ENCODE data around the gene ITGB6. TPM values are rescaled to one million over a fixed set of nuclear protein-coding genes. Genes with fewer than 3 reads are reported as not detected.

Gene ITGB6
- total and polyA plus RNA-seq, 2 of the 8 experiments (the other 6 are each of a cell fraction or from before 2014, with no cell fraction given), result not detected

- Histone ChIP-seq H3K27me3 (replicated peaks in 1 of 4; ENCODE audit: control insufficient read depth in 3 of 4, extremely low read depth in 1 of 4, insufficient read depth in 3 of 4, low read length in 3 of 4) (no peaks in the 10 kb centered on the region), H4K5ac (ENCODE audit: insufficient read length, low read depth, low read length) (no peak overlapping the region), H3K23ac (ENCODE audit: insufficient read length) (no peak overlapping the region), H2AFZ (ENCODE audit: low read length) (no peak overlapping the region), H4K20me1 (replicated peaks in 1 of 2; ENCODE audit: control insufficient read depth in 1 of 2, insufficient read depth in 2 of 2, low read length in 2 of 2) (no peaks in the 10 kb centered on the region), H3K9ac (replicated peaks in 1 of 4; ENCODE audit: extremely low read depth in 1 of 4, low read depth in 3 of 4, low read length in 3 of 4) (no peak overlapping the region), H3K4me2 (ENCODE audit: insufficient read depth in 1 of 2, low read depth in 2 of 2, low read length in 2 of 2) (no peak overlapping the region), H3K79me1 (ENCODE audit: low read depth, low read length) (no peaks in the 10 kb centered on the region), H2BK120ac (replicated peaks; ENCODE audit: low read depth, low read length) (no peak overlapping the region), H4K91ac (replicated peaks; ENCODE audit: insufficient read length, low read length) (no peak overlapping the region), H3K4me1 (replicated peaks in 1 of 4; ENCODE audit: control insufficient read depth in 3 of 4, insufficient read depth in 4 of 4, low read length in 3 of 4) (peaks cover 0 to under 1% (median 0%) of the 10 kb centered on the region in 4 experiments; a peak in 1 of 7 replicates), H2AK5ac (ENCODE audit: low read depth, low read length) (no peak overlapping the region), H3K4ac (replicated peaks; ENCODE audit: insufficient read length, low read depth, low read length) (no peak overlapping the region), H3K36me3 (ENCODE audit: control insufficient read depth in 2 of 4, insufficient read depth in 4 of 4, low read length in 3 of 4) (no peaks in the 10 kb centered on the region), H2BK12ac (ENCODE audit: low read depth, low read length) (no peak overlapping the region), H3K23me2 (ENCODE audit: low read depth, low read length) (no peaks in the 10 kb centered on the region), H3K79me2 (ENCODE audit: control insufficient read depth in 1 of 2, insufficient read depth in 2 of 2, low read length in 2 of 2) (no peaks in the 10 kb centered on the region), H3K18ac (ENCODE audit: extremely low read depth, low read length) (no peak overlapping the region), H3K56ac (replicated peaks; ENCODE audit: insufficient read length, low read depth, low read length) (no peak overlapping the region), H3K27ac (ENCODE audit: low read depth, low read length) (no peak overlapping the region), H3K4me3 (ENCODE audit: extremely low read depth in 1 of 4, insufficient read depth in 2 of 4, low read depth in 3 of 4, low read length in 4 of 4) (no peak overlapping the region), H3K14ac (ENCODE audit: insufficient read length) (no peak overlapping the region), H2BK20ac (ENCODE audit: low read length) (no peak overlapping the region), H2BK15ac (ENCODE audit: low read length) (no peak overlapping the region), H4K8ac (ENCODE audit: extremely low read depth, insufficient read depth, low read length) (no peak overlapping the region), H2BK5ac (ENCODE audit: low read depth, low read length) (no peak overlapping the region), H3K9me3 (ENCODE audit: insufficient read depth in 2 of 2, low read depth in 1 of 2, low read length in 1 of 2) (no peaks in the 10 kb centered on the region)
- FAIRE-seq (no peak), DNase-seq (ENCODE audit: low read depth in 1 of 2, low spot score in 2 of 2) (no peak)
- WGBS, 2 experiments (ENCODE audit: extremely low coverage in 1 of 2, insufficient coverage in 1 of 2, insufficient read length in 1 of 2, insufficient replicate concordance in 2 of 2, low coverage in 1 of 2, low lambda C conversion rate in 2 of 2, missing lambda C conversion rate in 1 of 2), result 96% methylated on average over 1 of the region's 1 CpG; no CpG with 5 or more reads in 1 of the 2 experiments
- TF ChIP-seq ATF2 (IDR thresholded peaks at IDR 0.05; ENCODE audit: low read length) (no peak), CEBPB (IDR thresholded peaks at IDR 0.05; ENCODE audit: low read depth, low read length) (no peak), NANOG (IDR thresholded peaks at IDR 0.05; ENCODE audit: insufficient read depth, low read depth, low read length, poor library complexity, severe bottlenecking) (no peak), CHD1 (IDR thresholded peaks at IDR 0.05; ENCODE audit: low read depth, low read length) (no peak)
- ChIA-PET CTCF (ENCODE audit: partially characterized antibody) (interaction anchor here (1.0 kb wide), 1 partner anchor 150 kb away, joined by 3 read pairs; no protein-coding TSS in a partner anchor), POLR2A (ENCODE audit: partially characterized antibody) (no interaction called here)
Observed at GRCh38 chr2:160105366-160105765, 94.7 kb downstream of the ITGB6 start.

Measured in H1 (cell line).